Subcutaneous adipose tissue (tissue), 4 donors: ENCODE data around the gene DSTYK. TPM values are rescaled to one million over a fixed set of nuclear protein-coding genes. Genes with fewer than 3 reads are reported as not detected.

ENCODE experiments used
- CTCF ChIP-seq: fragments of 450-650 bp; IDR thresholded peaks from one replicate; pipeline ENCODE4 v1.5.1; 2016; ENCODE audit warnings: low read depth, mild to moderate bottlenecking, control low read depth, antibody characterized with exemption, moderate library complexity
- total RNA-seq, 4 donors: library from RNA; depleted of rRNA; stranded (reverse); fragments of >200 nt; gene quantifications; one replicate each; pipeline ENCODE4 v1.1.0, GENCODE V29; 2016

The DSTYK gene
- total RNA-seq, 4 donors from 2014 or later: 7.2 to 12.3 (median 11.0) TPM

- TF ChIP-seq CTCF: no peak
Observed at GRCh38 chr1:205192287-205192686, 19.2 kb downstream of the DSTYK start.

- TF ChIP-seq CTCF: no peak
Observed at GRCh38 chr1:205191622-205192021, 19.9 kb downstream of the DSTYK start.

GRCh38 chr1:205190845-205191577 lies 20.5 kb downstream of the DSTYK start:
- no peak for TF ChIP-seq CTCF

GRCh38 chr1:205189131-205189530 lies 22.4 kb downstream of the DSTYK start:
- TF ChIP-seq CTCF: no peak

- TF ChIP-seq CTCF: no peak
Observed at GRCh38 chr1:205188596-205188995, 22.9 kb downstream of the DSTYK start.

- TF ChIP-seq CTCF: no peak
Observed at GRCh38 chr1:205188098-205188497, 23.4 kb downstream of the DSTYK start.

GRCh38 chr1:205187420-205187819 lies 24.1 kb downstream of the DSTYK start:
- TF ChIP-seq CTCF: no peak
